KG1 (cell line): Measurements from ENCODE around the gene WDR77.

Source experiments
- DNase-seq: peaks from one replicate; lab custom pipeline; 2025; lab: John Stamatoyannopoulos, UW

WDR77 gene

DNA sequence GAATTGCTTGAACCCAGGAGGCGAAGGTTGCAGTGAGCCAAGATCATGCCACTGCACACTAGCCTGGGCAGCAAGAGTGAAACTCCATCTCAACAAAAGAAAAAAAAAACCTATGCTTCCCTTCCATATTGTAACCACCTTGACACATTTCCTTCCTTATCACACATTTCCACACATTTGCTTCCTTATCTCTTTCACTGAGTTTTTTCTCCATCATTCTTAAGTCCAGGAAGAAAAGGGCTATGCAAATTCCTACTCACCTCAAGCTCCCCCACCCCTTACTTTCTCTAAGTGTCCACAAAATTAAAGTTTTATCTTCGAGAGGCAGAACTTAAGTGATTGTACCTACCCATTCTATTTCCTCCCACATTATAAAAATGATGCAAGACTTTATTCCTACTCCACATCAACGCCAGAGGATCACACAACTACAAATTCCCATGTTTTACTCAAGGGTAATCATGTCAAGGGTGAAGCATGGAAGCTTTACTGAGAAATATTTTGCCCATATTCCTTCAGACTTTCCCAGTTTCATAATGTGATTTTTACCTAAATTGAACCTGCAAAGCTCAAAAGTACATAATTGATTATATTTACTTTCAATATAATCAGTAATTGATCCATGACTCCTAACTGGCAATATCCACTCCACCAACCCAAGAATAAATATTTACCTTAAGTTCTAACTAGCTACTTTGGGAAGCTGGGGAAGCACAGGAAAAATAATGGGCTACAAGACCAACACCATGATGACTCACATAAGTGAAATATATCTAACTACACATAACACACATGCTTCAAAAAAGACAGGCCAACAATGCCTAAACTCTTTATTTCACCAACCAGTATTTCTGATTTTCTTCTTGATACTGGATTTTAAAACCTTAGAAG, 9.3 kb downstream of the WDR77 start:
- DNase-seq, result no peak

DNA sequence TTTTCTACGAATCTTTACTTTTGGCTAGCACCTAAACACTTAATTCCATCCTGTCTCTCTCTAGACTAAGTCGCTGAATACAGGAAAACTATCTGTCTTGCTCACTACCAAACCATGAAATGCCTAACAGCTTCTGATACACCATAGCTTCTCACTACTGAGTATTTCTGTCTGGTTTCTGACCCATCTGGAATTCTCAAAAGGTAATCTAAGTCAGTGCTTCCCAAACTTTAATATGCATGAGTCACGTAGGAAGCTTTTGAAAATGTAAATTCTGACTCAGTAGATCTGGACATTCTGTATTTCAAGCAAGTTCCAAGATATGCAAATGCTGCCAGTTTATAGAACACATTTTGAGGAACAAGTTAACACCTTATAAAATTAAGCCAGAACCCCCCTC, 12.3 kb downstream of the WDR77 start:
- no peak for DNase-seq

- no peak for DNase-seq
Measured at GRCh38 chr1:111424281-111424680, 24.8 kb downstream of the WDR77 start.

- DNase-seq, result no peak
Measured at GRCh38 chr1:111422546-111423391, 26.3 kb downstream of the WDR77 start.

DNA sequence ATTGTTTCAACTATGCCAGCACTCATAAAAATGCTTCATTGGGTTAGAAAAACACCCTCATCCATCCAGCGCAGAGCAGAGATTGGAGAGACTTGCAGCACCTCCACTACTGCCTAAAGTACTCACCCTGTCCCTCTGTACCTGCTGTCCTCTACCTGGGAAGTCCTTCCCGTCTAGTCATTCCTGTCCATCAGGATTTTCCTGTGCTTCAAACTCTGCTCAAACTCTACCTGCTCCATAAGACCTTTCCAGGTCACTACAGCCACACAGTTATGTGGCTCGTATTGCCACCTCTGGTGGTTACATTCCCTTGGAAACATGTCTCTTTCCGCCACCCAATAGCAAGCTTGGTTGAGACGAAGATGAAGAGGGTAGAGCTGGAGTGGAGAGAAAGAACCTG, 28.7 kb downstream of the WDR77 start:
- no peak for DNase-seq

DNA sequence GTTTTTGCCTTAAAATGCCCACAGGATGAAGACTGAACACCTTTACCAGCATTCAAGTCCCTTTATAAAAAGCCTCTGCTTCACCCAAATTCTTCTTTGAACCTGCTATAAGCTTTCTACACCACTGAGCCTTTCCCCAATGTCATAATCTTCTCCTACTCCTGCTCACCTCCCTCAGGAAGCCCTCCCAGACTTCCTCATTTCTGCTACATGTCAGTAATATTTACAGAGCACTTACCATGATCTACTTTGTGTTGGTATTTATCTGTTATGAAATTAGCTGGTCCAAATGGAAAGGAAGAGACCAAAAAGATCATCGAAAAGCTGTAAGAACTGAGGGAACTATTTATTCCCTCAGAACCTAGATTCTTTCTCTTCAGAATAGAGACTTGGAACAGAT, 30.0 kb downstream of the WDR77 start:
- no peak for DNase-seq

GRCh38 chr1:111417755-111418154, 31.3 kb downstream of the WDR77 start:
- DNase-seq, result no peak

DNA sequence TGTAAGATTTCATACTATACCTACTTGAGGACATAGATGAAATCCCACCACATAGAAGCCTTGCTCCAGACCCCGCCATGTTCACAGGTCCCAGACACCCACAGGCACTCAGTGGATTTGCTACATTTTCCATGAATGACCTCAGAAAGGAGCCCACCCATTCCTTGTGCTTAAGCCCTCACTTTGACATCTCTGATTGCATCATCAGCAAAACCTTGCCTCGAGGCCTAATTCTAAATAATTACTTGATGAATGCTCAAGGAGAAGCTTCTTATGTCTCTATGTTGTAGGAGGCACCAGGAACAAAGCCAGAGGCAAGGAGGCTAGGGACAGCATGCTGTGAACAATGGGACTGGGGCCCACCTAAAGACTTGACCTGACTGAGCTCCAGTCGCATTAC, 33.6 kb downstream of the WDR77 start:
- no peak for DNase-seq

DNA sequence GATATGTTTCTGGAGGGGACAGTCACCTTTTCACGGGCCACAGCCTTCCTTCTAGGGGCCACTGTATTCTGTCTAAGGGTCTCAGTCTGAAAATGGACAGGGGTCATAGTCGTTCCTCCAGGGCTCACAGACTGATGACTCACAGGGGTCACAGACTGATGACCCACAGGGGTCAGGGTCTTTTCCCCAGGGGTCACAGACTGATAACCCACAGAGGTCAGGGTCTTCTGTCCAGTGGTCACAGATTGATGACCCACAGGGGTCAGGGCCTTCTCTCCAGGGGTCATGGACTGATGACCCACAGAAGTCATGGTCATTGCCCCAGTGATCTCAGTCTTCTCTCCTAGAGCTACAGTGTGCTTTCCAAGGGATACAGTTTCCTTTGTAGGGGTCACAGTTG, 34.3 kb downstream of the WDR77 start:
- DNase-seq, result no peak

- no peak for DNase-seq
Measured at GRCh38 chr1:111412839-111413238, 36.2 kb downstream of the WDR77 start.

GRCh38 chr1:111407301-111407700, 41.8 kb downstream of the WDR77 start:
- no peak for DNase-seq

DNA sequence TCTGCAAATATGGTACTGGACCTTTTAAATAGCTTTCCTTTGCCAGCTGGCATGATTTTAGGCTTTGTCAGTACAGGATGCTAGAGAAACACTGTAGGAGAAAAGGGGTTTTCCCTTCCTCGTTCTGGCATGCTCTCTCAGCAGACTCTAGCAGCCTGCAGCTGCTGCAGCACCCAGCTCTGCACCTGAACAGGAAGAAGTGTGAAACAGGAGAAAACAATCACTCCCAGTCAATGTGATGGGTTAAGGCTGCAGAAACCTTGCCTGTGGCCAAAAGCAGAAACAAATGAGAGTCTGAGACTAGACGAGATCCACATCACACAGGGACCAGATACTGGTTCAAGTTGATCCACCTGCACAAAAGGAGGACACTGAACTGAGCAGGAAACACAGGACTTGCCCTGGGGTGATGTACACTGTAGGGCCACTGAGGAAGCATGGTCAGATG, 42.7 kb downstream of the WDR77 start:
- no peak for DNase-seq

- DNase-seq, result no peak
Measured at GRCh38 chr1:111404588-111404987, 44.5 kb downstream of the WDR77 start.

DNA sequence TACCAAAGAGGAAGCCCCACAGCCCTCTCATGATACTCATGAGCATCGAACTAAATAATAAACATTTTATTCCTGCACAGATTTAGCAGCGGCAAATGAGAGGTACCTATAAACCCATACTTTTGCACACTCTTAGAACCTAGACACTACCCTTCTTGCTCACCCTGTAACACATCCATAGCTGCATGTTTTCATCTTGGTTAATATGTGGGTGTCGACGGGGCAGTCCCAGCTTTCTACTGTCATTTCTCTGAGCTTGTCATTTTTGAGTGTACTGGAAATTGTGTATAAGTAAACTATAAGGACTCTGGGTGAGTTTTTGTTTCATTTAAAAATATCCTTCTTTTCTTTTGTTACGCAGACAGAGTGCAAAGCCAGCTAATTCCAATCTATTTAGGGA, 47.0 kb downstream of the WDR77 start:
- DNase-seq, result no peak

DNA sequence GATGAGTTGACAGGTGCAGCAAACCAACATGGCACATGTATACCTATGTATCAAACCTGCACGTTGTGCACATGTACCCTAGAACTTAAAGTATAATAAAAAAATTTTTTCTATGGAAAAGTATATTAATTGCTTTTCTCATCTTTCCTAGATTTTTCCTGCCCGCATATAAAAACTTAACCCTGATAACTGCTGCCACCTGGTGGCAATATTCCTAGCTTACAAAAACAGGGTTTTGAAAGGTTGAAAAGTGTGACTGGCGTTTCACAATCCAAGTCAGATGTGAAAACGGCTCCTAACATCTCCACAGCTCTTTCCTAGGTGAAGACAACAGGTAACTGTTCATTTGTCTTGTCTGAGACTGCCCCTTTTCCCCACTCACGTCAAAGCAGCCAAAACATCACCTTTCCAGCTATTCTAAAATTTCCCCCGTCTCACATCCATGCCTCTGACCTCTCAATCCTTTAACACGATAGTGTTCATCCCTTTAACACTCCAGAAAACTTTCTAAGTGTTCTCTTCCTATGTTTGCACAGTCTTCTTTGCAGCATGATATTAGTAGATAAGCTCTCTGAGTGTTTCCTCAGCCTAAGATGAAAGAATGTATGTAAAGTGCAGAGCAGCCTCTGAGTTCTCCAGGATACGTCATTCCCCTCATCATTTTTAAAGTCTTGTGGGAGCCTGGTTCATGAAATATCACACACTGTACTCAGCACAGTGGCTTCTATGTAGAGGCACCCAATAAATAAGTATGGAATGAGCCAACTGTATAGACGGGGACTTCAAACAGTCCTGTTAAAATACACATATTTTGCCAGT, 49.1 kb downstream of the WDR77 start:
- peak; percentile 3 for DNase-seq

DNA sequence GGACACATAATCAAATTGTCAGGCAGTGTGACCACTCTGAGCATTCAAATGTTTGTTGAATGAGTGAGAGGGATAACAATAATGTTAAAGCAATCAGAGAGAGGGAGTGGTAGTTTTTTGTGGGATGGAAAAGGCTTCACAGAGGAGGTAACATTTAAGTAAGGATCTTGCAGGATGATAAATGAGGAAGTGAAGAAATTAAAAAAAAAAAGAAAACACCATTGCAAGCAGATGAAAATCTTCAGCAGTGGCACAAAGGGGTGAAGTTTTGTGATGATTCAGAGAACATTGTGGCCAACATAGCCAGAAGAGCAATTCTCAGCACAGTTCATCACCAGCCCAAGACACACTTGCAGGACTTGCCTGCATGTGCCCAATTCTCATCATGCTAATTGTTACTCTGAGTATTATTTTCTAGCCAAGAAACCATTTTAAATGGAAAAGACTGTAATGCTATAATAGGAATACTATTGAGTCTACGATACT, 56.6 kb downstream of the WDR77 start:
- no peak for DNase-seq

DNA sequence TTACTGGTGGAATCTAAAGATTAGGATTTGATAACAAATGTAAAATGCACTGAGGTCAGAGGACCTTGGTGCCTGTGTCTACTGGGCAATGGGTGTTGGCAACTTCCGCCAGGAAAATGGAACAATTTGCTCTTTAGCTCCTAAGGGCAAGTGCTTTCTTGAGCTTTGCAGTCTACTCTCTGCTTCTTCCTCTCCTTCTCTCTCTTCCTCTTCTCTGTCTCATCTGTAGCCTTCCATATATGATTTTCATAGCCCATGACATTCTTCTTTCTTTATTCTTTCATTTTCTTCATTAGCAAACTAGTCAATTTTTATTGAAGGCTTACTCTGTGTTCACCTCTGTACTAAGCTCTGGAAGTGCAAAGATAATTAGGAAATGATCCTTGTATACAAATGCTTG, 57.0 kb downstream of the WDR77 start:
- DNase-seq, result no peak
